HG03159 (cell line): ENCODE results near the gene TRIM5.
"Not testable (repeated sequence)": the region's sequence is repeated elsewhere in the genome, so short reads cannot be mapped to it uniquely, and the experiment has no call there.

Source experiments
- ATAC-seq: cut with Tn5 transposase; IDR thresholded peaks from one replicate; pipeline ENCODE4 v1.9.1; 2021; ENCODE audit warnings: mild to moderate bottlenecking, moderate library complexity; ENCODE audit not compliant: unreplicated experiment

The TRIM5 gene

DNA sequence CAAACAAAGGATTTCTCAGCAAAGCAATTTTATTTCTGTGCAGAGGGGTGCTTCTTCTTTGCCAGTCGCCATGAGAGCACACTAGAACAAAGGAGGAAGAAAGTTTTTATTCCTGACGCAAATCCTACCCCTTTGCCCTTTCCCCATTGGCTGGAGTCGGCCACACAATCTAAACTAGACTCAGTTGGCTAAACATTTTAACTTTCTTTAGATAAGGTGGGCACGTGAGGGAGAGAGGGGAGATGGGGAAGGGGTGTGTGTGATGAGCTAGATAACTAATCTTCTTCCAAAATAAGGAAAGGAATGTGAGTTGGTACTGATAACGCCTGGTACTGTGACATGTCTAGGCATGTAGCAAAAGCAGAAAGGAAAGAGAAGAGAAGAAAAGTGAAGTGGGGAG is 5.3 kb upstream of the TRIM5 start:
- no peak for ATAC-seq

DNA sequence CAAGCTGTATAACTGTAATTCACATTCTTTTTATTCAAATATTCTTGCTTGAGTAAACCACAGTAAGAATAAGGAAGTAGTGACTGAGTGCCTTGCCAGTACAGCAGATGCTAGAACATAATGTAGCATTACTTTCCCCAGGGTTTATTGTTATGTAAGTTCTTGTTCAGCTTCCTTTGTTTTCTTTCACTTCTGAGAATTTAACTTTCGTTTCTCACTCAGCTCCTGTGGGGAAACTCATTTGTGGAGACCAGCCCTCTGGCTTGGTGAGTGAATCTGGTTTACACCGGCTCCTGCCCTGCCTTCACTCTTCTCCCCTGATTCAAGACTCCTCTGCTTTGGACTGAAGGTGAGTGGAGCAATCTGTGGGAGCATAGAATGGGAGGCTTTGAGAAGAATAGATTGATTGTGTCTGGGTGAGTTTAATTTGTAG is 4.7 kb upstream of the TRIM5 start, which contains the start of gene TRIM22:
Gene TRIM22, plus strand, starts transcription at position 240 of the 433 bp plus-strand sequence. CDS start 6,443 bp downstream, outside the sequence.
- ATAC-seq, result peak; percentile 81

DNA sequence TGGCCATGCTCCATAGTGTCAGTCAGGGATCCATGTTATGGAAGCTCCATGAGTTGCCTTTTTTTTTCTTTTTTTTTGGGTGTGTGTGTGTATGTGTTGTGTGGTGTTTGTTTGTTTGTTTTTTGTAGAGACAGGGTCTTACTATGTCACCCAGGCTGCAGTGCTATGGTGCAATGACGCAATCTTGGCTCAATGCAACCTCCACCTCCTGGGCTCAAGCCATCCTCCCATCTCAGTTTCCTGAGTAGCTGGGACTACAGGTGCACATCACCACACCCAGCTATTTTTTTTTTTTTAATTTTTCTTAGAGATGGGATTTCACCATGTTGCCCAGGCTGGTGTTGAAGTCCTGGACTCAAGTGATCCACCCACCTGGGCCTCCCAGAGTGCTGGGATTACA is 3.6 kb upstream of the TRIM5 start:
- no peak for ATAC-seq

DNA sequence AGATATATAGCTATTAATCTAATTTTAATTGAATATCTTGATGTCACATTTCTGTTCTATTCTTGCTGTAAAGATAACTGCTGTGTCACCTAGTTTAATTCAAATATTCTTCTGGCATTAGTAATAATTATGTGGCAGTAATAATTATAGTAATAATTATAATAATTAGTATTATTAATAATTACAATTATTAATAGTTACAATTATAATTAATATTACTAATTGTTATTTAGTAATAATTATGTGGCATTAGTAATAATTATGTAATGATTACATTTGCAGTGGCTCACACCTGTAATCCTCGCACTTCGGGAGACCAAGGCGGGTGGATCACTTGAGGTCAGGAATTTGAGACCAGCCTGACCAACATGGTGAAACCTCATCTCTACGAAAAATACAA is 1.6 kb upstream of the TRIM5 start:
- no peak for ATAC-seq

DNA sequence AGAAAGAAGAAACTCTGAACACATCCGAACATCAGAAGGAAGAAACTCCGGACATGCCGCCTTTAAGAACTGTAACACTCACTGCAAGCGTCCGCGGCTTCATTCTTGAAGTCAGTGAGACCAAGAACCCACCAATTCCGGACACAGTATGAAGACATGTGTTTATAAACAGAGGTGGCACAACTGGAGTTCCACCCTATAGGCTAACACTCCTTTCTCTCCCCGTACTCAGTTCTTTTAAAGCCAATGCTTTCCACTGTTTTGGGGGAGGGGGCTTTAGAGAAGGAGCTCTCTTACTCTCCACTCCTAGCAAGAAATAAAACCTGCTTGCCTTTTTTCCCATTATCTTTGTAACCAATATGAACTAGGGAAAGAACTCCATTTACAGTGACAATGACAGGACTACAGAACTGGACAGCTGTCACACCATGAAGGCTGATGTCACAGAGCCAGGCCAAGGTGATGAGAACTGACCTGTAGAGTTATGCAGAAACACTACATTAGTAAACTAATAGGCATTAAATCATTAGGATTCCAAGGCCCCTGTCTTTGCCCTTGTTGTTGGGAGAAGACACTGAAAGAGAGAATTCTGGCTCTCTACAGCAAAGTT is 733 bp downstream of the TRIM5 start:
- peak; percentile 15 for ATAC-seq

DNA sequence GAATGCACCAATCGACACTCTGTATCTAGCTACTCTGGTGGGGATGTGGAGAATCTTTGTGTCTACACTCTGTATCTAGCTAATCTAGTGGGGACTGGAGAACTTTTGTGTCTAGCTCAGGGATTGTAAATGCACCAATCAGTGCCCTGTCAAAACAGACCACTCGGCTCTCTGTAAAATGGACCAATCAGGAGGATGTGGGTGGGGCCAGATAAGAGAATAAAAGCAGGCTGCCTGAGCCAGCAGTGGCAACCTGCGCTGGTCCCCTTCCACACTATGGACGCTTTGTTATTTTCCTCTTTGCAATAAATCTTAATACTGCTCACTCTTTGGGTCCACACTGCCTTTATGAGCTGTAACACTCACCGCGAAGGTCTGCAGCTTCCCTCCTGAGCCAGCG is 1.3 kb downstream of the TRIM5 start:
- ATAC-seq, result not testable (repeated sequence)

DNA sequence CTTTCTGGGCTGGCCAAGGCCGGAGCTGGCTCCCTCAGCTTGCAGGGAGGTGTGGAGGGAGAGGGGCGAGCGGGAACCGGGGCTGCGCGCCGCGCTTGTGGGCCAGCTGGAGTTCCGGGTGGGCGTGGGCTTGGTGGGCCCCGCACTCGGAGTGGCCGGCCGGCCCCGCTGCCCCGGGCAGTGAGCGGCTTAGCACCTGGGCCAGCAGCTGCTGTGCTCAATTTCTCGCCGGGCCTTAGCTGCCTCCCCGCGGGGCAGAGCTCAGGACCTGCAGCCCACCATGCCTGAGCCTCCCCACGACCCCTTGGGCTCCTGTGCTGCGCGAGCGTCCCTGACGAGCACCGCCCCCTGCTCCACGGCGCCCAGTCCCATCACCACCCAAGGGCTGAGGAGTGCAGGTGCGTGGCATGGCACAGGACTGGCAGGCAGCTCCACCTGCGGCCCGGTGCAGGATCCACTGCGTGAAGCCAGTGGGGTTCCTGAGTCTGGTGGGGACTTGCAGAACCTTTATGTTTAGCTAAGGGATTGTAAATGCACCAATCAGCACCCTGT is 1.9 kb downstream of the TRIM5 start:
- not testable (repeated sequence) for ATAC-seq

DNA sequence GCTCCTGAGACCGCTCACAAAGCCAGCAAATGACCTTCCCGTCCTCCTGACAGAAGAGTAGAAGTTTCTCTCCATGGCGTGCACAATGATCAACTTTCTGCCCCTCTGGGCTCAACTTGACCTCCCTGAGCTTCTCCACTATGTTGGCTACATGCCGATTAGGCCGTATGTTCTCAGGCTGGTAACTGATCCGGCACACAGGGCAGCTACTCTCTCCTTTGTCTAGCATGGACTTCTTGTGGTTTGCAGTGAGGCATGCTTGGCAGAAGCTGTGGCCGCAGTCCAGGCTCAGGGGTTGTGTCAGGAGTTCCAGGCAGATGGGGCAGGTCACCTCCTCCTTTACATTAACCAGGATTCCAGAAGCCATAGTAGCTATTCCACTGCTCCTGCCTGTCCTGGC is 5.1 kb downstream of the TRIM5 start:
- ATAC-seq, result no peak

DNA sequence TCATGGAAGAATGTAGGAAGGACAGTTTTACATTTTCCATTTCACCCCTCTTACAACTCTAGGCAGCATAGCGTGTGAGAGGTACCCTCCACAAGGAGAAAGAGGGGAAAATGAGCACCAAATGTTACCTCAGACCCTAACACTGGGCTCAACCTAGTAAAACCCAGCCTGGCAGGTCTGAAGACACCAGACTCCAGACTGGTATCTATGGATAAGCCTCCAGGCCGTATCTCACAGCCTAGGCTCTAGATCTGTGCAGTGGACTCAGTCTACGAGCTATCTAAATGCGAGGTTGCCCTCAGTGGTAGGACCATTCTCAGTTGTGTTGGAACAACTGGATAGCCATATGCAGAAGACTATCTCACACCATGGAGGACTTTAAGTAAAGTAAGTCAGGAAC is 10.5 kb downstream of the TRIM5 start:
- ATAC-seq, result no peak

DNA sequence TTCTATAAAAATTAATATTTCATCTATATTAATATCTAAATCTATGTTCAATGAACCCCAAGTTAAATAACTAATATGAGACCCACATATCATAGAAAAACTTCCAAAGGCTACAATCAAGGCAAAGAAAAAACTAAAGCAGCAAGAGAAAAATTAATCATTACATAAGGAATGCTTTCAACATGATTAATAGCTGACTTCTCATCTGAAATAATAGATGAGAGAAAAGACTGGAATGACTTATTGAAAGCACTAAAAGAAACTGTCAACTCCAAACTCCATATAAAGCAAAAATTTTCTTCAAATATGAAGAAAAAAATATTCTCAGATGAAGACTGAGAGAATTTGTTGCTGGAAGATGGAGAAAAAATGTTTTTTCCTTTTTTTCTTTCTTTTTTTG is 13.0 kb downstream of the TRIM5 start:
- ATAC-seq, result no peak

DNA sequence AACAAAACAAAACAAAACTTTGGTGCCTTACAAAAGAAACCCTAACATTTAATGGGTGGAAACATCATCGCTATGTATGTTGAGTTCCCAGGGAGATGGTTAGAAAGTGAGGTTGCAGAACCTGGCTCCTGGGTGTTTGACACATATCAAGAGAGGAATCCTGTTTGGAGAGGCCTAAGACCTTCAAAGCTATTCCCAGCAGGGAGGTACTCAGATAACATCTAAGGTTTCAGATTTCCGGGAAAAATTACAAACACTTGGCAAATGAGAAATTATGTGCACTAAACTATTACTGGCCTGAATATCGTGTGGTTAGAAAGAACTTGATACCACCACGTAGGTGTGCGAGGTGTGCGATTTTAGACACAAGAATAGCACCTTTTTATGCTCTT is 18.5 kb downstream of the TRIM5 start:
- ATAC-seq, result no peak

DNA sequence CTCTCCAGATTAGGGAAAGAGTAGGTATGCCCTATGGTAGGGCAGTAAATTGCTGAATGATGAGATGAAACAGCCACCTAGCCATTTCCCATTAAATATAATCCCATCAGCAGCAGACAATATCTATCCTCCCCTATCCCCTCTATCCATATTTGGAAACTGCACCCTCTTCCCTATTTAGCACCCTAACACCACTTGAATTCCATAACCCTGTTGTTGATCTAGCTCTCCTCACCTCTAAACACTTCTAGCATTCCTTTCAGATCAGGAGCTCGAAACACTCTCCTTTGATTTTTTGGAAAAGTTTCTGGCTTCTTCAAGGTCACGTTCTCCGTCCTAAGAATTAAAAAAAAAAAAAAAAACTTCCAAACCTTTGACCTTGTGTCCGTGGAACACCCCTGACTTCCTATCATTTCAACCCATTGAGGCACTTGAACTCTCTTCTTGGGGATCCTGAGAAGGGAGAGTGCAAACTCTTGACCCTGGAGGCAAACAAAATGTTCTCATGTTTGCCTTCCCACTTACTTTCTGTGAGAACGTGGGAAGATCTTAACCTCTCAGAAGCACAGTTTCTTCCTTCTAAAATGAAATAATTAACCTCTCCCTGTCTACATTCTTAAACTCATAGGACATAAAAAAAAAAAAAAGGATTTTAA is 19.0 kb downstream of the TRIM5 start:
- no peak for ATAC-seq

DNA sequence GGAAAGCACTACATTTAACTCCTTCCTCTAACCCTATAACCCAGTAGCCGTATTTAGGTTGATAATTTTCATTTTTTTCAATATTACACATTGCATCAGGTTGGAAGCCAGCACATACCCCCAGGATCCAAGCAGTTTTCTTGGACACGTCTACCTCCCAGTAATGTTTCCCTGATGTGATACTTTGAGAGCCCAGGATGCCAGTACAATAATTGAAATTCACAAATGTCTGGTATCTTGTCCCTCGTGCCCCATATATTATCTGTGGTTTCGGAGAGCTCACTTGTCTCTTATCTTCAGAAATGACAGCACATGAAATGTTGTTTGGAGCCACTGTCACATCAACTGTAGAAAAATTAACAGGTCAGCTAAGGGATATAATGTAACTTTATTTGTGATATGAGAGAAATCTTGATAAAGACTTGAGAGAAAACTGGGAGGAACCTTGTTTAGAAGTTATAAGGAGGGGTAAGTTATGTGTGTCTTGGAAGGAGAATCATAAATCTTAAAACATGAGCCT is 19.8 kb downstream of the TRIM5 start:
- ATAC-seq, result no peak

DNA sequence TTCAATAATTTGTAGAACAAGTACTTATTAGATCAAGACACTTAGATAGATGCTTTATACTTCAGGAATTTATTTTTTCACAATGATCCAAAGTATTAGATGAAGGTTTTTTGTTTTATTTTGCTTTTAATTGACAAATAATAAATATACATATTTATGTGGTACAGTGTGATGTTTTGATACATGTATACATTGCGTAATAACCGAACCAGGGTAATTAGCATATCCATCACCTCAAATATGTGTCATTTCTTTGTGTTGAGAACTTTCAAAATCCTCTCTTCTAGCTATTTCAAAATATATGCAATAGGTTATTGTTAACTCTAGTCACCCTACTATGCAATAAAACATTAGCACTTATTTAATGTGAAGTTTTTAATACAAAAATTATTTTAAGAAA is 21.4 kb downstream of the TRIM5 start:
- ATAC-seq, result no peak

DNA sequence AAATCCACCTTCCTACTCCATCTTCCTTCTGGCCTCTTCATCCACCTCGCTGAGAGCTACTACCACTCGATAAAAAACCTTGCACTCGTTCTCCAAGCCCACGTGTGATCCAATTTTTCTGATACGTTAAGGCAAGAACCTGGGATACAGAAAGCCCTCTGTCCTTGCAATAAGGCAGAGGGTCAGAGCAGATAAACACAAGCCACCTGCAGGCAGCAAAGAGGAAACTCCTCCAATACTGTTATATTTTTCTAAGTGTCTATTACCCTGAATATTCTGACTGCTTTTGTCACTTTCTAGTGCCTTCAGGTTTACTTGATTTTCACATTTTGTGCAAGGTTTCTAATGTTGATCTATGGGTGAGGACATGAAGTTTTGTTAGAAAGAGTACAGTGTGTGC is 26.6 kb downstream of the TRIM5 start:
- ATAC-seq, result no peak

DNA sequence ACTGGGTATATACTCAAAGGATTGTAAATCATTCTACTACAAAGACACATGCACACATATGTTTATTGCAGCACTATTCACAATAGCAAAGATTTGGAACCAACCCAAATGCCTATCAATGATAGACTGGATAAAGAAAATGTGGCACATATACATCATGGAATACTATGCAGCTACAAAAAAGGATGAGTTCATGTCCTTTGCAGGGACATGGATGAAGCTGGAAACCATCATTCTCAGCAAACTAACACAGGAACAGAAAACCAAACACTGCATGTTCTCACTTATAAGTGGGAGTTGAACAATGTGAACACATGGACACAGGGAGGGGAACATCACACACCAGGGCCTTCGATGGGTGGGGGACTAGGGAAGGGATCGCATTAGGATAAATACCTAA is 27.9 kb downstream of the TRIM5 start:
- ATAC-seq, result not testable (repeated sequence)

DNA sequence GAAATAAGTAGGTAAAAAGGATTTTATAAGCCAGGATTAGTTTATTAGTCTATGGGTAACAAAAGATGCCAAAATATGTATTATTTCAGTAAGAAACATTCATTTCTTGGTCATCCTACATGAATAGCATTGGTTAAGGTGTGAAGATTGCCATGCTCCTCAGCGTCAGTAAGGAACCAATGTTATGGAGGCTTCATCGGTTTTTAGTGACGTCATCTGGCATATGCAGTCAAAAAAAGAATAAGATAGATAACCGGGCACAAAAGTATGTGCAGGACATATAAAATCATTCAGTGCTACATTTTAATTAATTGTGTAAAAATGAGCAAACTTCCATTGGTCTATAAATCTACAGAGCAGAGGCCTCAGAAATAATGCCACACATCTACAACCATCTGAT is 29.4 kb downstream of the TRIM5 start:
- no peak for ATAC-seq

DNA sequence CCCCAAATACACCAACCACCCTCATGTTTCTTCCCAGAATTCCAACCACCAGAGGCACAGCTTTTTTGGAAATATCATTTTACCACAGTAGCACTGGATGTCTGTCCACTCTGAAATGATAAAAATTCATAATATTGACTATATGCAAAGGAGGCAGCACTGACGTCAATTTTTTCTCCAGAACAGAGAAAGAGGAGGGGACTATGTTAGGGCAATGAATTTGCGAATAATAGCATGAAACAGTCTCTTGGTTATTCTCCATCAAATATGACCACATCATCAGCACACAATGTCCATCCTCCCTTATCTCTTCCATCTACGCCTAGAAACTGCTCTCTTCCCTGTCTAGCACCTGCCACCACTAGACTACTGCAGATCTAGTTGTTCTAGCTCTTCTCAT is 38.7 kb downstream of the TRIM5 start:
- no peak for ATAC-seq

DNA sequence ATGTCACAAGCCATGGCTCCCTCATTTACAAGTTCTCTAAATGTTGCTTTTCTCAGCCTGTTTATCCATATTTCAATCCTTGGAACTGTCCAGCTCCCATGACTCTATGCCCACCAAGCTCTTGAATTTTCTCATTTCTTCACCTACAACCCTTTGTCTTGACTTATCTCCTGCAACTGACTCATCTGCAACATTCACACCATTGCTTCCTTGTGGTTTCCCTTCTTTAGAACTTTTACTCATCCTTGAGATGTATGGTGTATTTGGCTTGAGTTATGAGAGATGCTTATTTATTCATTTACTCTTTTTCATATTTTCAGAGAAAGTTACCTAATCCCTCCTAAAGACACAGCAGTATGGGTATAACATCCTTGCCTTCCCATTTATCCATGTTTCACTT is 41.3 kb downstream of the TRIM5 start:
- ATAC-seq, result no peak

DNA sequence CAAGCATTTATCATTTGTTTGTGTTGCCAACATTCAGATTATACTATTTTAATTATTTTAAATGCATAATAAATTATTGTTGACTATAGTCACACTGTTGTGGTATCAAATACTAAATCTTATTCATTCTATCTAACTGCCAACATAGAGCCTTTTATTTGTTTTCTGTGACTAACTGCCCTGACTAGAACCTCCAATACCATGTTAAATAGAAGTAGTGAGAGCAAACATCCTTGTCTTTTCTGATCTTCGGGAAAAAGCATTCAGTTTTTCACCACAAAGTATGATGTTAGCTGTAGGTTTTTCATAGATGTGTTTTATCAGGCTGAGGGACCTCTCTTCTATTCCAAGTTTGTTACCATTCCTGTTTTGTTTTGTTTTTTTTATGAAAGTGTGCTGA is 44.9 kb downstream of the TRIM5 start:
- ATAC-seq, result no peak

DNA sequence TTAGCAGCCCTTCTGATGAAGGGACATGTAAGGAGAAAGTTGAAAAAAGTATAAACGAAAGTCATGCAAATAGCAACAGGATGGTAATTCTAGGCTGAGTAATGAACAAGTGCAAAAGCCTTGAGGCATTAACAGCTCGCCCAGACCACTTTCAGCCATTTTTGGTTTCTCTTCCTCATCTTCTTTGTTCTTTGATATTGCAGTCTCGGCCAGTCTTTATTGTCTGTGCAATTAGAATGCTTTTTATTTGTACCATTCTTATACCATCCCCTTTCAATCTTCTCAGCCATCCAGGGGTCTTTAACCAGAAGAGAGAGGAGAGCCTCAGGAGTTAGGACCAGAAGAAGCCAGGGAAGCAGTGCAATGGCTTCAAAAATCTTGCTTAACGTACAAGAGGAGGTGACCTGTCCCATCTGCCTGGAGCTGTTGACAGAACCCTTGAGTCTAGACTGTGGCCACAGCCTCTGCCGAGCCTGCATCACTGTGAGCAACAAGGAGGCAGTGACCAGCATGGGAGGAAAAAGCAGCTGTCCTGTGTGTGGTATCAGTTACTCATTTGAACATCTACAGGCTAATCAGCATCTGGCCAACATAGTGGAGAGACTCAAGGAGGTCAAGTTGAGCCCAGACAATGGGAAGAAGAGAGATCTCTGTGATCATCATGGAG is 52.8 kb downstream of the TRIM5 start:
- ATAC-seq, result peak; percentile 97

DNA sequence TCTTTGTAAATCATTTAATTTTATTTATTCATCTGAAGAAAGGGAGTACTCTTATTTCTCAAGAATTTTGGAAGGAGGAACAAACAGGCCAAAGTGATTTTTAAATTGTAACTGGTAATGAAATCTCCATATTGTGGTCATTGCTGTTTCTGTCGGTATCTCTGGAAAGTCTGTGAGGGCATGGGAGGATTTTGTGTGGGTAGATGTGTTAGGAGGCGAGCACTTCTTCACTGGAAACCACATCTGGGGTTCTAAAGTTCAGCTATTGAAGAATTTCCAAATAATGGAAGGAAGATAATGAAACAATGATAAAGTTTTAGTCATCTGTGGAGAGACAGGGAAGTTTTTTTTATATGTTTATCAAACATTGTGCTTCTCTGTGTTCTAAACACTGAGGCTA is 53.5 kb downstream of the TRIM5 start:
- ATAC-seq, result peak; percentile 11
